Prostate gland (tissue), 2 donors: Measurements from ENCODE around the gene PRRT4. TPM values are rescaled to one million over a fixed set of nuclear protein-coding genes. Genes with fewer than 3 reads are reported as not detected.

Source experiments
- DNase-seq: peaks from one replicate; pipeline ENCODE4 v3.0.0-alpha.2; 2019; ENCODE audit warnings: low spot score
- H3K27ac ChIP-seq, 2 donors: fragments of 200-600 bp; sonication (generic); 2 replicates each; pipeline ENCODE4 v1.5.1; 2017 to 2019
- H3K27me3 ChIP-seq: fragments of 200-600 bp; sonication (generic); replicated peaks from 2 replicates; pipeline ENCODE4 v1.5.1; 2019; ENCODE audit not compliant: insufficient read depth
- H3K36me3 ChIP-seq, 2 donors: fragments of 200-600 bp; sonication (generic); 1 replicate in 1 of 2; 2 replicates in 1 of 2; pipeline versions ENCODE4 v1.5.1 to v1.8.1; 2017 to 2019
- H3K4me1 ChIP-seq: fragments of 200-600 bp; sonication (generic); replicated peaks from 2 replicates; pipeline ENCODE4 v1.5.1; 2019
- H3K4me3 ChIP-seq, 2 donors: fragments of 200-600 bp; sonication (generic); 2 replicates each; pipeline ENCODE4 v1.5.1; 2017 to 2019
- H3K9me3 ChIP-seq: fragments of 200-600 bp; sonication (generic); 2 replicates; pipeline ENCODE4 v1.5.1; 2017
- POLR2A ChIP-seq: fragments of 450-650 bp; IDR thresholded peaks from one replicate; pipeline ENCODE4 v1.6.1; 2016; ENCODE audit warnings: antibody characterized with exemption, mild to moderate bottlenecking
- POLR2AphosphoS5 ChIP-seq: sonication (generic); formaldehyde crosslinking; IDR thresholded peaks from one replicate; pipeline ENCODE4 v1.6.1; 2017; ENCODE audit warnings: antibody characterized with exemption
- WGBS: methylation state at CpG from one replicate; pipeline ENCODE4 v1.1.5; 2018; 5-methylcytosine and 5-hydroxymethylcytosine counted together
- intact Hi-C: fragments of 100-400 bp; cut with DNase I; formaldehyde crosslinking; loops from one replicate; pipeline ENCODE4 v1.14.2; 2022
- total RNA-seq, 2 donors: library from RNA; depleted of rRNA; stranded (reverse); fragments of >200 nt; gene quantifications; one replicate each; pipeline ENCODE4 v1.1.0, GENCODE V29; 2016
- TF ChIP-seq, protein P1 (sequence below), 4 experiments: fragments of 200-600 bp in 2 of 4; fragments of 450-650 bp in 2 of 4; sonication (generic) in 2 of 4; IDR thresholded peaks; 1 replicate in 3 of 4; 2 replicates in 1 of 4; pipeline ENCODE4 v1.5.1; 2016 to 2019; ENCODE audit warnings: antibody characterized with exemption in 4 of 4, mild to moderate bottlenecking in 2 of 4, moderate library complexity in 2 of 4

Gene PRRT4
- total RNA-seq, 2 donors from 2014 or later, result 0.05 to 1.2 TPM

DNA sequence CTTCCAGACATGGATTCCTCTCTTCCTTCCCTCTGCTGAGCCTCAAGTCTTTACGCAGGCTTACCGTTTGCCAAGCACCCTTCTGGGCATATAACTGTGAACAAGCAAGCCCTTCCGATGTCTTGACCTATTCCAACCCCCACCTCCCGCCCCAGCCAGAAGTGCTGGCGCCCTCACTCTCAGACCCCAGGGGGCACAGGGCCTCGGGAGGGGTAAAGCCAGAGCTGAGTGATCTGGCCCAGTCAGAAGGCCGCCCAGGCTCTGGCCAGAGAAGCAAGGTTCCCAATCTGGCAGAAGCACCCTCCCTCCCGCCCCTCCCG is 1.2 kb downstream of the PRRT4 start:
- TF ChIP-seq, protein P1, sequence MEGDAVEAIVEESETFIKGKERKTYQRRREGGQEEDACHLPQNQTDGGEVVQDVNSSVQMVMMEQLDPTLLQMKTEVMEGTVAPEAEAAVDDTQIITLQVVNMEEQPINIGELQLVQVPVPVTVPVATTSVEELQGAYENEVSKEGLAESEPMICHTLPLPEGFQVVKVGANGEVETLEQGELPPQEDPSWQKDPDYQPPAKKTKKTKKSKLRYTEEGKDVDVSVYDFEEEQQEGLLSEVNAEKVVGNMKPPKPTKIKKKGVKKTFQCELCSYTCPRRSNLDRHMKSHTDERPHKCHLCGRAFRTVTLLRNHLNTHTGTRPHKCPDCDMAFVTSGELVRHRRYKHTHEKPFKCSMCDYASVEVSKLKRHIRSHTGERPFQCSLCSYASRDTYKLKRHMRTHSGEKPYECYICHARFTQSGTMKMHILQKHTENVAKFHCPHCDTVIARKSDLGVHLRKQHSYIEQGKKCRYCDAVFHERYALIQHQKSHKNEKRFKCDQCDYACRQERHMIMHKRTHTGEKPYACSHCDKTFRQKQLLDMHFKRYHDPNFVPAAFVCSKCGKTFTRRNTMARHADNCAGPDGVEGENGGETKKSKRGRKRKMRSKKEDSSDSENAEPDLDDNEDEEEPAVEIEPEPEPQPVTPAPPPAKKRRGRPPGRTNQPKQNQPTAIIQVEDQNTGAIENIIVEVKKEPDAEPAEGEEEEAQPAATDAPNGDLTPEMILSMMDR (IDR thresholded peaks at IDR 0.05), result no peak
- TF ChIP-seq POLR2A, result no peak
- no peak for TF ChIP-seq POLR2AphosphoS5
- H3K4me1 ChIP-seq, result no peaks in the 10 kb centered on the region
- DNase-seq, result no peak
- no peaks in the 10 kb centered on the region for H3K36me3 ChIP-seq
- H3K27me3 ChIP-seq, result no peaks in the 10 kb centered on the region
- WGBS, result 27% methylated on average over 9 of the region's 9 CpGs
- H3K9me3 ChIP-seq, result no peaks in the 10 kb centered on the region
- no peak overlapping the region for H3K27ac ChIP-seq
- H3K4me3 ChIP-seq, result no peak overlapping the region
- intact Hi-C loops, result no loop called here

DNA sequence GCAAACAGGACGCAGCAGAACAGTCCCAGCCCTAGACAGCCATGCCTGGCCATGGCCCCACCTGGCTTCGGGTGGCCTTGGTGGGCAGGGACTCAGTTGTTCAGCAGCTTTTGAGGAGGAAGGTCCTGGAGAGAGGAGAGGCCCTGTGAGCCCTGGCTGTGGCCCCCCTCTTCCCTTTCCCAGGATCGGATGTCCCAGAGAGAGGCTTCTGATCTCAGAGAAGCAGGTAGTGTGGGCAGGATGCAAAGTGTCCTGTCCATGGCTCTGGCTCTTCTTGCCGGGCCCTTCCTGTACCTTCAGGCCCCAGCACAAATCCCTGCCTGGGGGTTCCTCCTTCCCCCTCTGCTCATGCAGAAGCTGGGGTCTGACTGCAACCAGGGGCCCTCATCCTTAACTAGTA is 1.6 kb downstream of the PRRT4 start:
- DNase-seq, result no peak
- intact Hi-C loops, result no loop called here
- Histone ChIP-seq H3K27ac (no peak overlapping the region), H3K4me1 (no peaks in the 10 kb centered on the region), H3K27me3 (no peaks in the 10 kb centered on the region), H3K4me3 (no peak overlapping the region), H3K36me3 (no peaks in the 10 kb centered on the region), H3K9me3 (no peaks in the 10 kb centered on the region)
- TF ChIP-seq POLR2AphosphoS5 (no peak), POLR2A (no peak)
- TF ChIP-seq, protein P1 (IDR thresholded peaks at IDR 0.05), result no peak
- WGBS, result 89% methylated on average over 4 of the region's 4 CpGs

DNA sequence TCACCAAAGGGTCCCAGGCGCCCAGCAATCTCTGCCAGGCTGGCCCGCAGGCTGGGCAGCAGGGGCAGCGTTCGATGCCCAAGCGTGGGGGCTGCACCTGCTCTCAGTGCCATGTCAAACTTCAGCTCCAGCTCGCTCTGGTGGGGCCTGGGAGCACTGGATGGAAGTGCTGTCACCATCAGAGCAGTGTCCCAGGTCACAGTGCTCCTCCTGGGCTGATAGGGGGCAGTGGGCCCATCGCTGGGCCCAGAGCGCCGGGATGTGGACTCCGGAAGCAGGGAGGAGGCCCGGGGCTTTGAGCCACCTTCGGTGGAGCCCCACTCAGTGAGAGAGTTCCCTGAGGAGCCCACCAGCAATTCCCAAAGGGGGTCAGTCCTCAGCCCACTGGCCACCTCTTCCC is 2.2 kb downstream of the PRRT4 start:
- no peak overlapping the region for H3K4me3 ChIP-seq
- no peak for DNase-seq
- 93% methylated on average over 10 of the region's 12 CpGs for WGBS
- intact Hi-C loops, result no loop called here
- no peaks in the 10 kb centered on the region for H3K27me3 ChIP-seq
- no peak for TF ChIP-seq POLR2AphosphoS5
- TF ChIP-seq, protein P1 (IDR thresholded peaks at IDR 0.05), result no peak
- TF ChIP-seq POLR2A, result no peak
- no peaks in the 10 kb centered on the region for H3K4me1 ChIP-seq
- no peaks in the 10 kb centered on the region for H3K36me3 ChIP-seq
- H3K27ac ChIP-seq, result no peak overlapping the region
- no peaks in the 10 kb centered on the region for H3K9me3 ChIP-seq

DNA sequence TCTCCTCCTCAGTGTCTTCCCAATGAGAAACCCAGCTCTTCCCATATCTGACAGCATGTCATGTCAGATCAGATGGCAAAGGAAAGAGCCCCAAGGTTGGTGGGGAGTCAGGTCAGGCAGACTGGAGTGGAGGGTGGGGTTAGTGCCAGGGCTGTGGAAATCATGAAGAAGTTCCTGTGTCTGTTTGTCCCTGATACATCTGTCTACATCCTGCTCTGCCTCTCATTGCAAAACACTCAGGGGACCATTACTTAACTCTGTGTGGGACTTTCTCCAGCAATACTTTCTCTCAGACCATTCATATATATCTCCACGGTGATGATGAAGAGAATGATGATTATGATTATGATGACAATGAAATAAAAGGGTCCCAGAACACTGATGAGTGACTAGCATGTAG is 3.3 kb downstream of the PRRT4 start:
- intact Hi-C loops, result no loop called here

DNA sequence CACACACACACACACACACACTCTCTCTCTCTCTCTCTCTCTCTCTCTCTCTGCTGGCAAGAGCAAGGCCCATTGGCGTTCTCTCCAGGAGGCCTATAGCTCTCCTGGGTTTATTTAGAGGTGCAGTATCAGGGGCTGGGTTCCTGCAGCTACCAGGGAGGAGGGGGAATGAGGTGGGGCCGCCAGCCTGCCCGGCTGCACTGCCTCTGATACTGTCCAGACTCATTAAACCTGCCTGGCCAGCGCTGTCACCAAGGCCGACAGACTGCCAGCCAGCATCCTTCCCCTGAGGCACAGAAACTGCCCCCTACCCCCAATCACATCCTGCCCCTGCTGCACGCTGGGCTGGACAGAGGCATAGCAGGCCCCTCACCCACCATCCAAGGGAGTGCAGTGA is 4.3 kb downstream of the PRRT4 start:
- intact Hi-C loops, result no loop called here
- DNase-seq, result no peak
- Histone ChIP-seq H3K27ac (no peak overlapping the region), H3K9me3 (no peaks in the 10 kb centered on the region), H3K36me3 (no peaks in the 10 kb centered on the region), H3K27me3 (peaks cover 4% of the 10 kb centered on the region), H3K4me3 (no peak overlapping the region), H3K4me1 (no peaks in the 10 kb centered on the region)
- TF ChIP-seq POLR2A (no peak), POLR2AphosphoS5 (no peak)
- TF ChIP-seq, protein P1 (IDR thresholded peaks at IDR 0.05), result no peak
- 76% methylated on average over 6 of the region's 6 CpGs for WGBS

More for the DNA sequence above, 3.3 kb downstream of the PRRT4 start:
- H3K4me3 ChIP-seq, result no peak overlapping the region
- WGBS, result 90% methylated on average over 1 of the region's 1 CpG
- DNase-seq, result no peak
- no peak overlapping the region for H3K27ac ChIP-seq
- H3K36me3 ChIP-seq, result no peaks in the 10 kb centered on the region
- peaks cover 4% of the 10 kb centered on the region for H3K27me3 ChIP-seq
- H3K9me3 ChIP-seq, result no peaks in the 10 kb centered on the region
- no peaks in the 10 kb centered on the region for H3K4me1 ChIP-seq
- TF ChIP-seq POLR2AphosphoS5, result no peak
- TF ChIP-seq, protein P1 (IDR thresholded peaks at IDR 0.05), result no peak
- TF ChIP-seq POLR2A, result no peak
